ENCODE measurements around the gene CLEC18A.

CLEC18A gene

GRCh38 chr16:69924041-69924775, 26.9 kb upstream of the CLEC18A start:
- TF ChIP-seq GATA1 (IDR thresholded peaks at IDR 0.05; ENCODE audit: low read depth, low read length) (no peak), POLR2A (IDR thresholded peaks at IDR 0.05; ENCODE audit: low read length) (no peak)
- DNase-seq = no peak

GRCh38 chr16:69924777-69925191, 26.4 kb upstream of the CLEC18A start:
- DNase-seq = no peak
- no peak for TF ChIP-seq GATA1 (IDR thresholded peaks at IDR 0.05; ENCODE audit: low read depth, low read length)
- TF ChIP-seq POLR2A (IDR thresholded peaks at IDR 0.05; ENCODE audit: low read length) = no peak

- no peak for DNase-seq
- no peak for TF ChIP-seq GATA1 (IDR thresholded peaks at IDR 0.05; ENCODE audit: low read depth, low read length)
- TF ChIP-seq POLR2A (IDR thresholded peaks at IDR 0.05; ENCODE audit: low read length) = no peak
Observed at GRCh38 chr16:69925311-69925710, 25.8 kb upstream of the CLEC18A start.

GRCh38 chr16:69926241-69926640, 24.9 kb upstream of the CLEC18A start:
- TF ChIP-seq POLR2A (IDR thresholded peaks at IDR 0.05; ENCODE audit: low read length) (no peak), GATA1 (IDR thresholded peaks at IDR 0.05; ENCODE audit: low read depth, low read length) (no peak)
- no peak for DNase-seq

GRCh38 chr16:69927056-69927757, 23.9 kb upstream of the CLEC18A start:
- no peak for TF ChIP-seq GATA1 (IDR thresholded peaks at IDR 0.05; ENCODE audit: low read depth, low read length)
- no peak for TF ChIP-seq POLR2A (IDR thresholded peaks at IDR 0.05; ENCODE audit: low read length)
- no peak for DNase-seq

GRCh38 chr16:69928856-69929400, 22.2 kb upstream of the CLEC18A start:
- no peak for DNase-seq
- no peak for TF ChIP-seq GATA1 (IDR thresholded peaks at IDR 0.05; ENCODE audit: low read depth, low read length)
- no peak for TF ChIP-seq POLR2A (IDR thresholded peaks at IDR 0.05; ENCODE audit: low read length)

- no peak for TF ChIP-seq POLR2A (IDR thresholded peaks at IDR 0.05; ENCODE audit: low read length)
- TF ChIP-seq GATA1 (IDR thresholded peaks at IDR 0.05; ENCODE audit: low read depth, low read length) = no peak
- no peak for DNase-seq
Observed at GRCh38 chr16:69929480-69929879, 21.7 kb upstream of the CLEC18A start.

GRCh38 chr16:69930117-69930776, 20.9 kb upstream of the CLEC18A start:
- peak; percentile 61 to 81 for DNase-seq
- no peak for TF ChIP-seq POLR2A (IDR thresholded peaks at IDR 0.05; ENCODE audit: low read length)
- TF ChIP-seq GATA1 (IDR thresholded peaks at IDR 0.05; ENCODE audit: low read depth, low read length) = no peak

- TF ChIP-seq POLR2A (IDR thresholded peaks at IDR 0.05; ENCODE audit: low read length) (no peak), GATA1 (IDR thresholded peaks at IDR 0.05; ENCODE audit: low read depth, low read length) (no peak)
- DNase-seq = no peak
Observed at GRCh38 chr16:69931631-69932030, 19.5 kb upstream of the CLEC18A start.

GRCh38 chr16:69932228-69932627, 18.9 kb upstream of the CLEC18A start:
- TF ChIP-seq POLR2A (IDR thresholded peaks at IDR 0.05; ENCODE audit: low read length) = no peak
- no peak for TF ChIP-seq GATA1 (IDR thresholded peaks at IDR 0.05; ENCODE audit: low read depth, low read length)
- no peak for DNase-seq

- no peak for TF ChIP-seq POLR2A (IDR thresholded peaks at IDR 0.05; ENCODE audit: low read length)
- TF ChIP-seq GATA1 (IDR thresholded peaks at IDR 0.05; ENCODE audit: low read depth, low read length) = no peak
- no peak for DNase-seq
Observed at GRCh38 chr16:69932691-69933392, 18.3 kb upstream of the CLEC18A start.

GRCh38 chr16:69934044-69934443, 17.1 kb upstream of the CLEC18A start:
- no peak for DNase-seq
- TF ChIP-seq POLR2A (IDR thresholded peaks at IDR 0.05; ENCODE audit: low read length) = no peak
- TF ChIP-seq GATA1 (IDR thresholded peaks at IDR 0.05; ENCODE audit: low read depth, low read length) = no peak

- TF ChIP-seq POLR2A (IDR thresholded peaks at IDR 0.05; ENCODE audit: low read length) = no peak
- no peak for DNase-seq
Observed at GRCh38 chr16:69934751-69935150, 16.4 kb upstream of the CLEC18A start.

- TF ChIP-seq GATA1 (IDR thresholded peaks at IDR 0.05; ENCODE audit: low read depth, low read length) (no peak), POLR2A (IDR thresholded peaks at IDR 0.05; ENCODE audit: low read length) (no peak)
- no peak for DNase-seq
Observed at GRCh38 chr16:69935278-69935711, 15.8 kb upstream of the CLEC18A start.
